Keratinocyte (primary cell): ENCODE measurements around the gene TMEM263. TPM values are rescaled to one million over a fixed set of nuclear protein-coding genes. Genes with fewer than 3 reads are reported as not detected.

Experiments used
- DNase-seq: peaks from one replicate; pipeline ENCODE4 v3.0.0-alpha.2; 2011; ENCODE audit warnings: low read depth, missing footprints, low spot score
- FAIRE-seq: peaks from 2 replicates; lab custom pipeline; 2011; peaks lifted over from hg19 to GRCh38; lab: Jason Lieb, UNC
- H2AFZ ChIP-seq: 2 replicates; pipeline ENCODE4 v1.6.0; 2012; ENCODE audit warnings: low read length, control low read depth, inconsistent platforms; ENCODE audit not compliant: control insufficient read depth
- H3K27ac ChIP-seq: 2 replicates; pipeline ENCODE4 v1.5.1; 2011; ENCODE audit warnings: low read length; ENCODE audit not compliant: control insufficient read depth, insufficient read depth
- H3K27me3 ChIP-seq: 3 replicates; pipeline ENCODE4 v1.6.0; 2011; ENCODE audit warnings: low read length; ENCODE audit not compliant: control insufficient read depth, insufficient read depth; ENCODE audit errors: extremely low read depth
- H3K36me3 ChIP-seq, 2 experiments: 2 replicates in 1 of 2; 3 replicates in 1 of 2; pipeline ENCODE4 v1.5.1; 2011; ENCODE audit warnings: low read length in 2 of 2, mild to moderate bottlenecking in 1 of 2; ENCODE audit not compliant: control insufficient read depth in 2 of 2, insufficient read depth in 2 of 2; ENCODE audit errors: extremely low read depth in 1 of 2
- H3K4me1 ChIP-seq: 3 replicates; pipeline ENCODE4 v1.5.1; 2011; ENCODE audit warnings: low read length; ENCODE audit not compliant: control insufficient read depth, insufficient read depth; ENCODE audit errors: extremely low read depth
- H3K4me2 ChIP-seq: 3 replicates; pipeline ENCODE4 v1.6.0; 2011; ENCODE audit warnings: low read depth, low read length; ENCODE audit not compliant: control insufficient read depth, insufficient read depth; ENCODE audit errors: extremely low read depth
- H3K4me3 ChIP-seq, 3 experiments: fragments of 200-600 bp in 1 of 3; sonication (generic) in 1 of 3; 2 replicates in 2 of 3; 3 replicates in 1 of 3; pipeline ENCODE4 v1.5.1; 2011 to 2016; ENCODE audit warnings: low read length in 3 of 3, mild to moderate bottlenecking in 3 of 3, control low read depth in 2 of 3, inconsistent platforms in 1 of 3, low read depth in 1 of 3, mixed read lengths in 1 of 3, mixed run types in 1 of 3, moderate library complexity in 1 of 3; ENCODE audit not compliant: control insufficient read depth in 2 of 3, insufficient read depth in 2 of 3; ENCODE audit errors: extremely low read depth in 1 of 3
- H3K79me2 ChIP-seq: 2 replicates; pipeline ENCODE4 v1.6.0; 2012; ENCODE audit warnings: low read length; ENCODE audit not compliant: control insufficient read depth, insufficient read depth
- H3K9ac ChIP-seq: 3 replicates; pipeline ENCODE4 v1.6.0; 2011; ENCODE audit warnings: low read length; ENCODE audit not compliant: control insufficient read depth, insufficient read depth; ENCODE audit errors: extremely low read depth
- H3K9me1 ChIP-seq: 3 replicates; pipeline ENCODE4 v1.6.0; 2011; ENCODE audit warnings: low read length; ENCODE audit not compliant: control insufficient read depth, insufficient read depth; ENCODE audit errors: extremely low read depth
- H3K9me3 ChIP-seq: 2 replicates; pipeline ENCODE4 v1.5.1; 2012; ENCODE audit warnings: low read depth, low read length; ENCODE audit not compliant: control insufficient read depth
- H4K20me1 ChIP-seq: 3 replicates; pipeline ENCODE4 v1.6.0; 2011; ENCODE audit warnings: low read length; ENCODE audit not compliant: control insufficient read depth, insufficient read depth; ENCODE audit errors: extremely low read depth
- CTCF ChIP-seq, 3 experiments: IDR thresholded peaks in 1 of 3; conservative IDR thresholded peaks in 1 of 3; optimal IDR thresholded peaks in 1 of 3; 2 replicates in 2 of 3; 3 replicates in 1 of 3; pipeline versions ENCODE3 to v1.5.1; 2011; ENCODE audit warnings: low read length in 3 of 3, mild to moderate bottlenecking in 3 of 3, moderate library complexity in 2 of 3, control low read depth in 1 of 3, inconsistent platforms in 1 of 3; ENCODE audit not compliant: insufficient read depth in 2 of 3; ENCODE audit errors: extremely low read depth in 1 of 3
- EZH2 ChIP-seq: IDR thresholded peaks from one replicate; pipeline ENCODE4 v1.6.1; 2012; ENCODE audit warnings: inconsistent platforms, mild to moderate bottlenecking, low read length, moderate library complexity
- dilution Hi-C: fragments of 300-500 bp; cut with MboI; formaldehyde crosslinking; loops from one replicate; pipeline ENCODE4 v1.7.0; 2020; ENCODE audit warnings: low sequenced_read_pairs; ENCODE audit not compliant: extremely low pct_ligation_motif_present
- polyA plus RNA-seq, 5 experiments: library from polyadenylated mRNA; depleted of rRNA in 3 of 5; stranded (reverse) in 3 of 5; stranded (forward) in 1 of 5; unstranded in 1 of 5; fragments of >200 nt; gene quantifications; 1 replicate in 1 of 5; 2 replicates in 3 of 5; 3 replicates in 1 of 5; pipeline versions ENCODE4 v1.2.1 to v1.2.3, GENCODE V29; 2011 to 2012; ENCODE audit warnings: missing spikeins in 2 of 5, low read depth in 1 of 5, low replicate concordance in 1 of 5

Gene TMEM263
- polyA plus RNA-seq, 1 donor (not counting 4 experiments of a cell fraction or from before 2014, with no cell fraction given): 22.0 TPM

GRCh38 chr12:106975993-106976658, 20.4 kb downstream of the TMEM263 start:
- H3K79me2 ChIP-seq: no peaks in the 10 kb centered on the region
- H2AFZ ChIP-seq: no peak overlapping the region
- FAIRE-seq (no peak), DNase-seq (no peak)
- no peaks in the 10 kb centered on the region for H3K9me1 ChIP-seq
- no peak overlapping the region for H3K27ac ChIP-seq
- TF ChIP-seq CTCF (optimal IDR thresholded peaks at IDR 0.05 in 1 of 3, IDR thresholded peaks at IDR 0.05 in 1 of 3, conservative IDR thresholded peaks at IDR 0.05 in 1 of 3; ENCODE audit: extremely low read depth in 1 of 3, insufficient read depth in 2 of 3, low read length in 3 of 3) (no peak), EZH2 (no peak)
- dilution Hi-C loops: no loop called here
- no peak overlapping the region for H3K9ac ChIP-seq
- no peak overlapping the region for H3K4me3 ChIP-seq
- no peaks in the 10 kb centered on the region for H4K20me1 ChIP-seq
- no peaks in the 10 kb centered on the region for H3K4me1 ChIP-seq
- no peaks in the 10 kb centered on the region for H3K27me3 ChIP-seq
- H3K4me2 ChIP-seq: no peak overlapping the region
- H3K36me3 ChIP-seq: peaks cover 6 to 7% of the 10 kb centered on the region in 2 experiments
- H3K9me3 ChIP-seq: no peaks in the 10 kb centered on the region

- H3K79me2 ChIP-seq: no peaks in the 10 kb centered on the region
- no peak overlapping the region for H3K9ac ChIP-seq
- no peak for FAIRE-seq
- H3K9me1 ChIP-seq: no peaks in the 10 kb centered on the region
- no peak overlapping the region for H2AFZ ChIP-seq
- dilution Hi-C loops: no loop called here
- no peak overlapping the region for H3K4me2 ChIP-seq
- no peaks in the 10 kb centered on the region for H3K9me3 ChIP-seq
- no peak for DNase-seq
- H3K4me3 ChIP-seq: no peak overlapping the region
- no peaks in the 10 kb centered on the region for H3K4me1 ChIP-seq
- H3K36me3 ChIP-seq: peaks cover 2 to 4% of the 10 kb centered on the region in 2 experiments
- H4K20me1 ChIP-seq: no peaks in the 10 kb centered on the region
- H3K27me3 ChIP-seq: no peaks in the 10 kb centered on the region
- no peak overlapping the region for H3K27ac ChIP-seq
- no peak for TF ChIP-seq CTCF (optimal IDR thresholded peaks at IDR 0.05 in 1 of 3, IDR thresholded peaks at IDR 0.05 in 1 of 3, conservative IDR thresholded peaks at IDR 0.05 in 1 of 3; ENCODE audit: extremely low read depth in 1 of 3, insufficient read depth in 2 of 3, low read length in 3 of 3)
- no peak for TF ChIP-seq EZH2
These were observed 21.0 kb downstream of the TMEM263 start for GRCh38 chr12:106976668-106977067.
